HuH-7.5 (cell line): ENCODE measurements around the gene ERGIC2.
"Not testable (repeated sequence)": the region's sequence is repeated elsewhere in the genome, so short reads cannot be mapped to it uniquely, and the experiment has no call there.

ENCODE experiments used
- DNase-seq: peaks from one replicate; pipeline ENCODE4 v3.0.0; 2011; ENCODE audit warnings: low spot score

Gene ERGIC2

GRCh38 chr12:29291226-29291625 lies 89.7 kb downstream of the ERGIC2 start:
- no peak for DNase-seq

- DNase-seq: not testable (repeated sequence)
These were observed 90.5 kb downstream of the ERGIC2 start for GRCh38 chr12:29290475-29290874.

- no peak for DNase-seq
These were observed 92.9 kb downstream of the ERGIC2 start for GRCh38 chr12:29288031-29288430.

- no peak for DNase-seq
These were observed 93.3 kb downstream of the ERGIC2 start for GRCh38 chr12:29287622-29288021.
